Spleen (tissue), 7 donors: ENCODE measurements around the gene B3GALNT1.

Experiments
- POLR2A ChIP-seq, 3 donors: fragments of 450-650 bp; IDR thresholded peaks; one replicate each; pipeline ENCODE4 v1.5.1; 2017; ENCODE audit warnings: antibody characterized with exemption in 3 of 3, mild to moderate bottlenecking in 1 of 3
- POLR2AphosphoS5 ChIP-seq, 3 donors: sonication (generic); formaldehyde crosslinking; IDR thresholded peaks; one replicate each; pipeline ENCODE4 v1.5.1; 2017; ENCODE audit warnings: antibody characterized with exemption in 3 of 3
- TF ChIP-seq, protein P1 (sequence below), 11 experiments: fragments of 200-600 bp in 7 of 11; fragments of 450-650 bp in 4 of 11; sonication (generic) in 4 of 11; IDR thresholded peaks in 8 of 11; conservative IDR thresholded peaks in 3 of 11; 1 replicate in 7 of 11; 2 replicates in 4 of 11; pipeline versions ENCODE4 v1.4.0 to v1.8.0; 2016 to 2021; ENCODE audit warnings: antibody characterized with exemption in 11 of 11, inconsistent platforms in 4 of 11, mild to moderate bottlenecking in 1 of 11
- donor health status: DM: no; HTN: no; CAD: no; lungs with moderate emphysema.
- donor health status: DM: no; HTN: no; CAD: no.
- donor health status: DM: no; HTN: no; CAD: no.

DNA sequence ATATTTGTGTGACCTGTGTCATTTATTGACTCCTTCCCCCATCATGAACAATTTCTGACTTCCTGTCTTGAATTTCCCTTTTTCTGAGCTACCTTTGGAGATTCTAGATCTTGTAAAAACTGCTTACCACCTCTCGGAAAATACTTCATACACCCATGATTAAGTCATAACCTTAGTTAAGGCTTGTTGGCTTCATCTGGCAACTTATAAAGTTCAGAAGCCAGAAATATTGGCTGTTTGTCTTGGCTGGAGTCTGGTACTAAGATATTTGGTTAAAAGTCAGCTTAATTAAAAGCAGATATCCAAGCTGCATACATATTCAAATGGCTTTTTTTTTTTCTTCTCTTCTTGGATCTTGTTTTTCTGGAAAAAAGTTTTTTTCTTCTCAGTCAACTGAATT lies 37.3 kb upstream of the B3GALNT1 start:
- TF ChIP-seq, protein P1, sequence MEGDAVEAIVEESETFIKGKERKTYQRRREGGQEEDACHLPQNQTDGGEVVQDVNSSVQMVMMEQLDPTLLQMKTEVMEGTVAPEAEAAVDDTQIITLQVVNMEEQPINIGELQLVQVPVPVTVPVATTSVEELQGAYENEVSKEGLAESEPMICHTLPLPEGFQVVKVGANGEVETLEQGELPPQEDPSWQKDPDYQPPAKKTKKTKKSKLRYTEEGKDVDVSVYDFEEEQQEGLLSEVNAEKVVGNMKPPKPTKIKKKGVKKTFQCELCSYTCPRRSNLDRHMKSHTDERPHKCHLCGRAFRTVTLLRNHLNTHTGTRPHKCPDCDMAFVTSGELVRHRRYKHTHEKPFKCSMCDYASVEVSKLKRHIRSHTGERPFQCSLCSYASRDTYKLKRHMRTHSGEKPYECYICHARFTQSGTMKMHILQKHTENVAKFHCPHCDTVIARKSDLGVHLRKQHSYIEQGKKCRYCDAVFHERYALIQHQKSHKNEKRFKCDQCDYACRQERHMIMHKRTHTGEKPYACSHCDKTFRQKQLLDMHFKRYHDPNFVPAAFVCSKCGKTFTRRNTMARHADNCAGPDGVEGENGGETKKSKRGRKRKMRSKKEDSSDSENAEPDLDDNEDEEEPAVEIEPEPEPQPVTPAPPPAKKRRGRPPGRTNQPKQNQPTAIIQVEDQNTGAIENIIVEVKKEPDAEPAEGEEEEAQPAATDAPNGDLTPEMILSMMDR (IDR thresholded peaks at IDR 0.05 in 8 of 11, conservative IDR thresholded peaks at IDR 0.05 in 3 of 11) = no peak
- TF ChIP-seq POLR2A (IDR thresholded peaks at IDR 0.05) (no peak), POLR2AphosphoS5 (IDR thresholded peaks at IDR 0.05) (no peak)
